ENCODE results near the gene LPO.

The LPO gene

GRCh38 chr17:58276423-58276822 lies 38.0 kb downstream of the LPO start:
- H2BK5ac ChIP-seq (ENCODE audit: low read depth, low read length, poor library complexity): no peak overlapping the region
- H3K9me3 ChIP-seq (ENCODE audit: insufficient read depth, low read depth, low read length): peaks cover 5% of the 10 kb centered on the region
- DNase-seq: no peak
- no peaks in the 10 kb centered on the region for H3K36me3 ChIP-seq (ENCODE audit: control insufficient read depth in 1 of 2, insufficient read depth in 2 of 2, low read length in 2 of 2)
- H3K79me1 ChIP-seq (ENCODE audit: low read length): no peaks in the 10 kb centered on the region
- H3K4me1 ChIP-seq (ENCODE audit: control insufficient read depth in 1 of 2, insufficient read depth in 2 of 2, low read length in 2 of 2): no peaks in the 10 kb centered on the region
- H4K91ac ChIP-seq (ENCODE audit: low read depth, low read length): no peak overlapping the region
- H3K27me3 ChIP-seq (ENCODE audit: insufficient read depth, low read length): no peaks in the 10 kb centered on the region
- no peak overlapping the region for H4K8ac ChIP-seq (ENCODE audit: low read depth, low read length)
- no peaks in the 10 kb centered on the region for H3K79me2 ChIP-seq (ENCODE audit: control insufficient read depth, insufficient read depth, low read length, poor library complexity)
- no peak overlapping the region for H4K12ac ChIP-seq (ENCODE audit: low read depth, low read length)
- WGBS (ENCODE audit: extremely low coverage, insufficient coverage, insufficient read length): no CpG with 5 or more reads among the region's 2 CpGs
- no peak overlapping the region for H2AK5ac ChIP-seq (ENCODE audit: low read length)
- no peak overlapping the region for H3K4me3 ChIP-seq (ENCODE audit: low read depth, low read length)
- H3K18ac ChIP-seq (ENCODE audit: low read length): no peak overlapping the region
- H3K9ac ChIP-seq (ENCODE audit: low read length): no peak overlapping the region
- no peak overlapping the region for H3K4ac ChIP-seq (ENCODE audit: low read depth, low read length)
- H2BK12ac ChIP-seq (ENCODE audit: low read length): no peak overlapping the region
- no peak overlapping the region for H2BK120ac ChIP-seq (ENCODE audit: insufficient read depth, low read length, poor library complexity)
- H2AFZ ChIP-seq (ENCODE audit: insufficient read depth, low read length, poor library complexity): no peak overlapping the region
- H3K23ac ChIP-seq (ENCODE audit: low read length): no peak overlapping the region
- H3K27ac ChIP-seq (ENCODE audit: low read depth, low read length): no peak overlapping the region
- H3K14ac ChIP-seq (ENCODE audit: low read length): no peak overlapping the region
- H3K4me2 ChIP-seq (ENCODE audit: low read length): no peak overlapping the region

- Histone ChIP-seq H3K18ac (ENCODE audit: low read length) (no peak overlapping the region), H3K27ac (ENCODE audit: low read depth, low read length) (no peak overlapping the region), H4K91ac (ENCODE audit: low read depth, low read length) (no peak overlapping the region)
Observed at GRCh38 chr17:58277107-58277801, 38.9 kb downstream of the LPO start.

GRCh38 chr17:58277802-58278595 lies 39.6 kb downstream of the LPO start:
- H3K14ac ChIP-seq (ENCODE audit: low read length): no peak overlapping the region
- H2BK120ac ChIP-seq (ENCODE audit: insufficient read depth, low read length, poor library complexity): no peak overlapping the region
- DNase-seq: peak in 1 of 2 donors; percentile 20
- no peak overlapping the region for H3K9ac ChIP-seq (ENCODE audit: low read length)
- H3K4ac ChIP-seq (ENCODE audit: low read depth, low read length): no peak overlapping the region
- no peaks in the 10 kb centered on the region for H3K27me3 ChIP-seq (ENCODE audit: insufficient read depth, low read length)
- no peaks in the 10 kb centered on the region for H3K36me3 ChIP-seq (ENCODE audit: control insufficient read depth in 1 of 2, insufficient read depth in 2 of 2, low read length in 2 of 2)
- no peak overlapping the region for H3K4me2 ChIP-seq (ENCODE audit: low read length)
- no peak overlapping the region for H3K23ac ChIP-seq (ENCODE audit: low read length)
- no peak overlapping the region for H4K8ac ChIP-seq (ENCODE audit: low read depth, low read length)
- peaks cover 5% of the 10 kb centered on the region for H3K9me3 ChIP-seq (ENCODE audit: insufficient read depth, low read depth, low read length)
- H3K4me3 ChIP-seq (ENCODE audit: low read depth, low read length): no peak overlapping the region
- peaks cover 0 to 2% of the 10 kb centered on the region in 2 experiments for H3K4me1 ChIP-seq (ENCODE audit: control insufficient read depth in 1 of 2, insufficient read depth in 2 of 2, low read length in 2 of 2)
- no peak overlapping the region for H3K18ac ChIP-seq (ENCODE audit: low read length)
- H4K12ac ChIP-seq (ENCODE audit: low read depth, low read length): no peak overlapping the region
- H2BK12ac ChIP-seq (ENCODE audit: low read length): no peak overlapping the region
- WGBS (ENCODE audit: extremely low coverage, insufficient coverage, insufficient read length): no CpG with 5 or more reads among the region's 36 CpGs
- H2AK5ac ChIP-seq (ENCODE audit: low read length): no peak overlapping the region
- no peaks in the 10 kb centered on the region for H3K79me1 ChIP-seq (ENCODE audit: low read length)
- no peak overlapping the region for H2BK5ac ChIP-seq (ENCODE audit: low read depth, low read length, poor library complexity)
- H4K91ac ChIP-seq (ENCODE audit: low read depth, low read length): no peak overlapping the region
- no peak overlapping the region for H3K27ac ChIP-seq (ENCODE audit: low read depth, low read length)
- no peaks in the 10 kb centered on the region for H3K79me2 ChIP-seq (ENCODE audit: control insufficient read depth, insufficient read depth, low read length, poor library complexity)
- H2AFZ ChIP-seq (ENCODE audit: insufficient read depth, low read length, poor library complexity): no peak overlapping the region

More at GRCh38 chr17:58277107-58277801, 38.9 kb downstream of the LPO start:
- Histone ChIP-seq H3K79me2 (ENCODE audit: control insufficient read depth, insufficient read depth, low read length, poor library complexity) (no peaks in the 10 kb centered on the region), H4K12ac (ENCODE audit: low read depth, low read length) (no peak overlapping the region), H3K4me2 (ENCODE audit: low read length) (no peak overlapping the region), H2BK120ac (ENCODE audit: insufficient read depth, low read length, poor library complexity) (no peak overlapping the region), H4K8ac (ENCODE audit: low read depth, low read length) (no peak overlapping the region), H2BK5ac (ENCODE audit: low read depth, low read length, poor library complexity) (no peak overlapping the region), H2AK5ac (ENCODE audit: low read length) (no peak overlapping the region), H3K4me1 (ENCODE audit: control insufficient read depth in 1 of 2, insufficient read depth in 2 of 2, low read length in 2 of 2) (peaks cover 0 to 2% of the 10 kb centered on the region in 2 experiments), H3K23ac (ENCODE audit: low read length) (no peak overlapping the region), H3K14ac (ENCODE audit: low read length) (no peak overlapping the region), H3K4me3 (ENCODE audit: low read depth, low read length) (no peak overlapping the region), H3K9me3 (ENCODE audit: insufficient read depth, low read depth, low read length) (peaks cover 5% of the 10 kb centered on the region), H3K27me3 (ENCODE audit: insufficient read depth, low read length) (no peaks in the 10 kb centered on the region), H2AFZ (ENCODE audit: insufficient read depth, low read length, poor library complexity) (no peak overlapping the region), H3K9ac (ENCODE audit: low read length) (no peak overlapping the region), H3K4ac (ENCODE audit: low read depth, low read length) (no peak overlapping the region), H3K36me3 (ENCODE audit: control insufficient read depth in 1 of 2, insufficient read depth in 2 of 2, low read length in 2 of 2) (no peaks in the 10 kb centered on the region), H2BK12ac (ENCODE audit: low read length) (no peak overlapping the region), H3K79me1 (ENCODE audit: low read length) (no peaks in the 10 kb centered on the region)
- DNase-seq: peak in 1 of 2 donors; percentile 40
- WGBS (ENCODE audit: extremely low coverage, insufficient coverage, insufficient read length): no CpG with 5 or more reads among the region's 5 CpGs

- WGBS (ENCODE audit: extremely low coverage, insufficient coverage, insufficient read length): no CpG with 5 or more reads among the region's 5 CpGs
- H3K4me1 ChIP-seq (ENCODE audit: control insufficient read depth in 1 of 2, insufficient read depth in 2 of 2, low read length in 2 of 2): peaks cover 0 to 2% of the 10 kb centered on the region in 2 experiments
- H3K18ac ChIP-seq (ENCODE audit: low read length): no peak overlapping the region
- H4K91ac ChIP-seq (ENCODE audit: low read depth, low read length): no peak overlapping the region
- H3K79me2 ChIP-seq (ENCODE audit: control insufficient read depth, insufficient read depth, low read length, poor library complexity): no peaks in the 10 kb centered on the region
- no peak overlapping the region for H2AK5ac ChIP-seq (ENCODE audit: low read length)
- no peaks in the 10 kb centered on the region for H3K27me3 ChIP-seq (ENCODE audit: insufficient read depth, low read length)
- H3K27ac ChIP-seq (ENCODE audit: low read depth, low read length): no peak overlapping the region
- H2AFZ ChIP-seq (ENCODE audit: insufficient read depth, low read length, poor library complexity): no peak overlapping the region
- H3K23ac ChIP-seq (ENCODE audit: low read length): no peak overlapping the region
- H3K4me2 ChIP-seq (ENCODE audit: low read length): no peak overlapping the region
- DNase-seq: no peak
- no peak overlapping the region for H3K14ac ChIP-seq (ENCODE audit: low read length)
- no peak overlapping the region for H4K12ac ChIP-seq (ENCODE audit: low read depth, low read length)
- H3K79me1 ChIP-seq (ENCODE audit: low read length): no peaks in the 10 kb centered on the region
- H2BK5ac ChIP-seq (ENCODE audit: low read depth, low read length, poor library complexity): no peak overlapping the region
- H3K4me3 ChIP-seq (ENCODE audit: low read depth, low read length): no peak overlapping the region
- no peak overlapping the region for H3K4ac ChIP-seq (ENCODE audit: low read depth, low read length)
- H2BK12ac ChIP-seq (ENCODE audit: low read length): no peak overlapping the region
- peaks cover 5% of the 10 kb centered on the region for H3K9me3 ChIP-seq (ENCODE audit: insufficient read depth, low read depth, low read length)
- no peaks in the 10 kb centered on the region for H3K36me3 ChIP-seq (ENCODE audit: control insufficient read depth in 1 of 2, insufficient read depth in 2 of 2, low read length in 2 of 2)
- no peak overlapping the region for H2BK120ac ChIP-seq (ENCODE audit: insufficient read depth, low read length, poor library complexity)
- H4K8ac ChIP-seq (ENCODE audit: low read depth, low read length): no peak overlapping the region
- no peak overlapping the region for H3K9ac ChIP-seq (ENCODE audit: low read length)
Observed at GRCh38 chr17:58278661-58279015, 40.3 kb downstream of the LPO start.

Measured in trophoblast cell (in vitro differentiated cells and primary cell).